IMR-90 (cell line): ENCODE data around the gene GRM2. TPM values are rescaled to one million over a fixed set of nuclear protein-coding genes. Genes with fewer than 3 reads are reported as not detected.

Source experiments
- ATAC-seq: fragments of 200-7000 bp; cut with Tn5 transposase; 2 replicates; pipeline ENCODE4 v1.9.1; 2020; ENCODE audit warnings: low read depth, mild to moderate bottlenecking, moderate library complexity
- BruUV-seq: library from RNA; stranded (reverse); fragments of 400-500 nt; replicated peaks from 2 replicates; lab custom pipeline; 2021; lab: Mats Ljungman, UMichigan
- CTCF ChIA-PET: fragments of 300-600 bp; formaldehyde crosslinking; extraction: SDS; loops from one replicate; lab custom pipeline; 2021; ENCODE audit warnings: antibody characterized with exemption; lab: Yijun Ruan, JAX
- POLR2A ChIA-PET: fragments of 300-600 bp; sonication (Branson Sonifier 250); formaldehyde crosslinking; loops from one replicate; lab custom pipeline; 2022; ENCODE audit warnings: antibody characterized with exemption; ENCODE audit not compliant: unreplicated experiment; lab: Charles Lee
- DNase-seq: peaks from one replicate; pipeline ENCODE4 v3.0.0; 2013
- H2AFZ ChIP-seq: replicated peaks from 2 replicates; pipeline ENCODE3; 2013; ENCODE audit warnings: low read length, mild to moderate bottlenecking; ENCODE audit not compliant: poor library complexity
- H2AK5ac ChIP-seq: 2 replicates; pipeline ENCODE4 v1.6.1; 2013; ENCODE audit warnings: low read depth, low read length, inconsistent platforms
- H2AK9ac ChIP-seq: replicated peaks from 2 replicates; pipeline ENCODE3; 2013; ENCODE audit warnings: mild to moderate bottlenecking, low read depth, low read length, moderate library complexity; ENCODE audit not compliant: poor library complexity
- H2BK120ac ChIP-seq: 2 replicates; pipeline ENCODE4 v1.6.1; 2013; ENCODE audit warnings: low read depth, low read length, inconsistent platforms
- H2BK15ac ChIP-seq: 3 replicates; pipeline ENCODE4 v1.6.1; 2013; ENCODE audit warnings: low read depth, low read length, inconsistent platforms
- H2BK20ac ChIP-seq: 2 replicates; pipeline ENCODE4 v1.6.1; 2013; ENCODE audit warnings: low read depth, mild to moderate bottlenecking, inconsistent platforms, low read length, moderate library complexity
- H2BK5ac ChIP-seq: 2 replicates; pipeline ENCODE4 v1.6.1; 2013; ENCODE audit warnings: mild to moderate bottlenecking, low read depth, low read length, inconsistent platforms; ENCODE audit not compliant: poor library complexity, severe bottlenecking
- H3K14ac ChIP-seq: replicated peaks from 2 replicates; pipeline ENCODE4 v1.6.1; 2013; ENCODE audit warnings: low read depth, low read length, inconsistent platforms
- H3K18ac ChIP-seq: 2 replicates; pipeline ENCODE4 v1.6.1; 2013; ENCODE audit warnings: low read depth, low read length, control low read depth
- H3K23ac ChIP-seq: 2 replicates; pipeline ENCODE4 v1.6.1; 2013; ENCODE audit warnings: low read depth, low read length, inconsistent platforms
- H3K27ac ChIP-seq: 2 replicates; pipeline ENCODE4 v1.5.1; 2013; ENCODE audit warnings: mild to moderate bottlenecking, control low read depth, low read length; ENCODE audit not compliant: insufficient read depth
- H3K27me3 ChIP-seq: 2 replicates; pipeline ENCODE4 v1.6.1; 2013; ENCODE audit warnings: low read length; ENCODE audit not compliant: control insufficient read depth, insufficient read depth
- H3K36me3 ChIP-seq: 2 replicates; pipeline ENCODE4 v1.6.1; 2013; ENCODE audit warnings: low read length, mixed read lengths; ENCODE audit not compliant: control insufficient read depth, insufficient read depth
- H3K4ac ChIP-seq: 2 replicates; pipeline ENCODE4 v1.6.1; 2013; ENCODE audit warnings: low read depth, low read length, inconsistent platforms
- H3K4me1 ChIP-seq: 2 replicates; pipeline ENCODE4 v1.6.1; 2013; ENCODE audit warnings: low read length, mixed read lengths; ENCODE audit not compliant: control insufficient read depth, insufficient read depth
- H3K4me2 ChIP-seq: 2 replicates; pipeline ENCODE4 v1.6.1; 2013; ENCODE audit warnings: low read depth, mild to moderate bottlenecking, control low read depth, low read length, moderate library complexity
- H3K4me3 ChIP-seq: 2 replicates; pipeline ENCODE4 v1.5.1; 2013; ENCODE audit warnings: low read depth, mild to moderate bottlenecking, control low read depth, low read length, moderate library complexity; ENCODE audit not compliant: insufficient read depth
- H3K56ac ChIP-seq: 2 replicates; pipeline ENCODE4 v1.6.1; 2013; ENCODE audit warnings: low read length, inconsistent platforms; ENCODE audit not compliant: insufficient read depth; ENCODE audit errors: extremely low read depth
- H3K79me1 ChIP-seq, 2 experiments: 2 replicates each; pipeline ENCODE4 v1.6.1; 2013; ENCODE audit warnings: low read length in 2 of 2, inconsistent platforms in 1 of 2, low read depth in 1 of 2
- H3K9ac ChIP-seq: 2 replicates; pipeline ENCODE4 v1.6.1; 2013; ENCODE audit warnings: low read depth, low read length, control low read depth
- H3K9me1 ChIP-seq: 2 replicates; pipeline ENCODE4 v1.6.1; 2013; ENCODE audit warnings: low read length, inconsistent platforms; ENCODE audit not compliant: insufficient read depth
- H3K9me3 ChIP-seq: 2 replicates; pipeline ENCODE4 v1.6.1; 2013; ENCODE audit warnings: low read length; ENCODE audit not compliant: control insufficient read depth, insufficient read depth
- H4K20me1 ChIP-seq: 2 replicates; pipeline ENCODE4 v1.6.1; 2013; ENCODE audit warnings: low read length, inconsistent platforms; ENCODE audit not compliant: insufficient read depth
- H4K5ac ChIP-seq: 2 replicates; pipeline ENCODE4 v1.6.1; 2013; ENCODE audit warnings: mild to moderate bottlenecking, low read depth, low read length, control low read depth
- H4K8ac ChIP-seq, 2 experiments: 2 replicates each; pipeline ENCODE4 v1.6.1; 2013; ENCODE audit warnings: low read depth in 2 of 2, low read length in 2 of 2, control low read depth in 1 of 2, inconsistent platforms in 1 of 2
- H4K91ac ChIP-seq: 2 replicates; pipeline ENCODE4 v1.6.1; 2013; ENCODE audit warnings: low read depth, low read length, inconsistent platforms; ENCODE audit not compliant: insufficient read depth
- CEBPB ChIP-seq: IDR thresholded peaks from 2 replicates; pipeline ENCODE4 v1.6.1; 2012; ENCODE audit warnings: low read depth, low read length, improper control_type of control experiment
- FOS ChIP-seq: fragments of 150-350 bp; IDR thresholded peaks from 2 replicates; pipeline ENCODE4 v1.6.1; 2016; ENCODE audit warnings: low read depth, low read length
- MAZ ChIP-seq: IDR thresholded peaks from 2 replicates; pipeline ENCODE4 v1.6.1; 2012; ENCODE audit warnings: low read depth, mild to moderate bottlenecking, low read length, improper control_type of control experiment, moderate library complexity, borderline replicate concordance
- POLR2A ChIP-seq: IDR thresholded peaks from 2 replicates; pipeline ENCODE4 v1.6.1; 2012; ENCODE audit warnings: mild to moderate bottlenecking, low read depth, low read length
- SMC3 ChIP-seq: fragments of 150-350 bp; IDR thresholded peaks from 2 replicates; pipeline ENCODE4 v1.6.1; 2016; ENCODE audit warnings: low read depth, mild to moderate bottlenecking, antibody characterized with exemption, low read length, moderate library complexity
- USF2 ChIP-seq: fragments of 150-350 bp; IDR thresholded peaks from 2 replicates; pipeline ENCODE4 v1.6.1; 2017; ENCODE audit warnings: mild to moderate bottlenecking, antibody characterized with exemption, low read length, low read depth
- WGBS, 2 experiments: methylation state at CpG; one replicate each; pipeline versions ENCODE4 v1.1.5 to v1.1.7; 2013; ENCODE audit warnings: missing lambda C conversion rate in 2 of 2; ENCODE audit not compliant: insufficient read length in 1 of 2; ENCODE audit errors: extremely low coverage in 2 of 2; 5-methylcytosine and 5-hydroxymethylcytosine counted together
- dilution Hi-C: fragments of 300-500 bp; cut with HindIII; formaldehyde crosslinking; loops from one replicate; pipeline ENCODE4 v1.14.3; 2018; ENCODE audit warnings: low sequenced_read_pairs; ENCODE audit not compliant: unreplicated experiment
- in situ Hi-C: fragments of 300-500 bp; cut with MboI; formaldehyde crosslinking; loops from 3 replicates; pipeline ENCODE4 v1.14.3; 2019; ENCODE audit warnings: low sequenced_read_pairs, inconsistent platforms, mixed read lengths
- intact Hi-C: fragments of 100-400 bp; cut with micrococcal nuclease; formaldehyde crosslinking; loops from 2 replicates; pipeline ENCODE4 v1.10.0; 2022
- polyA plus RNA-seq, 3 experiments: library from polyadenylated mRNA; depleted of rRNA; stranded (reverse); fragments of >200 nt; gene quantifications; 2 replicates each; pipeline ENCODE4 v1.2.3, GENCODE V29; 2012; ENCODE audit warnings: low replicate concordance in 1 of 3
- total RNA-seq: library from RNA; depleted of rRNA; stranded (reverse); fragments of >200 nt; gene quantifications from 2 replicates; pipeline ENCODE4 v1.2.3, GENCODE V29; 2012

Gene GRM2
- total and polyA plus RNA-seq, 2 of the 4 experiments (the other 2 are of a cell fraction) = under 0.01 to 0.14 TPM

- H3K14ac ChIP-seq = no peak overlapping the region
- H3K4me3 ChIP-seq = no peak overlapping the region
- in situ Hi-C loops (no loop called here), dilution Hi-C loops (no loop called here), intact Hi-C loops (no loop called here)
- H2BK5ac ChIP-seq = no peak overlapping the region
- POLR2A ChIA-PET = no interaction called here
- no peak overlapping the region for H3K4me2 ChIP-seq
- no peak overlapping the region for H4K5ac ChIP-seq
- H2BK20ac ChIP-seq = no peak overlapping the region
- H3K4ac ChIP-seq = no peak overlapping the region
- no peaks in the 10 kb centered on the region for H4K20me1 ChIP-seq
- TF ChIP-seq FOS (no peak), MAZ (no peak), POLR2A (no peak), USF2 (no peak), CEBPB (no peak), SMC3 (no peak)
- CTCF ChIA-PET = no interaction called here
- no peaks in the 10 kb centered on the region for H3K36me3 ChIP-seq
- H4K91ac ChIP-seq = no peak overlapping the region
- no peak overlapping the region for H3K18ac ChIP-seq
- BruUV-seq = no TSS peak
- H3K4me1 ChIP-seq = no peaks in the 10 kb centered on the region
- H3K79me1 ChIP-seq = no peaks in the 10 kb centered on the region
- no peak overlapping the region for H3K56ac ChIP-seq
- no peaks in the 10 kb centered on the region for H3K9me3 ChIP-seq
- H2AK5ac ChIP-seq = no peak overlapping the region
- no peak overlapping the region for H3K23ac ChIP-seq
- no peak overlapping the region for H3K27ac ChIP-seq
- no peak overlapping the region for H2AK9ac ChIP-seq
- no peak overlapping the region for H2BK15ac ChIP-seq
- H3K9ac ChIP-seq = no peak overlapping the region
- H2BK120ac ChIP-seq = no peak overlapping the region
- H3K9me1 ChIP-seq = no peaks in the 10 kb centered on the region; the same call in 1 of the 2 replicates
- no peaks in the 10 kb centered on the region; the same call in 1 of the 2 replicates for H3K27me3 ChIP-seq
- H4K8ac ChIP-seq = no peak overlapping the region
- ATAC-seq = no peak
- no peak for DNase-seq
- WGBS, 2 experiments = 89% methylated on average over 28 of the region's 36 CpGs; no CpG with 5 or more reads in 1 of the 2 experiments
- no peak overlapping the region for H2AFZ ChIP-seq
Measured at GRCh38 chr3:51715231-51715976, 8.5 kb downstream of the GRM2 start.
